Mesendoderm (in vitro differentiated cells): ENCODE measurements around the gene NCF1.
"Not testable (repeated sequence)": the region's sequence is repeated elsewhere in the genome, so short reads cannot be mapped to it uniquely, and the experiment has no call there.

Source experiments
- DNase-seq: peaks from one replicate; pipeline ENCODE4 v3.0.0; 2013
- H2AK5ac ChIP-seq: 2 replicates; pipeline ENCODE4 v1.6.1; 2013; ENCODE audit warnings: low read length, inconsistent platforms
- H2BK120ac ChIP-seq: 2 replicates; pipeline ENCODE4 v1.6.1; 2013; ENCODE audit warnings: low read depth, mild to moderate bottlenecking, low read length, moderate library complexity, mixed read lengths
- H2BK15ac ChIP-seq: replicated peaks from 2 replicates; pipeline ENCODE4 v1.6.1; 2013; ENCODE audit warnings: low read depth, mild to moderate bottlenecking, moderate library complexity
- H2BK5ac ChIP-seq: 2 replicates; pipeline ENCODE4 v1.6.1; 2013; ENCODE audit warnings: low read length, inconsistent platforms
- H3K18ac ChIP-seq: 2 replicates; pipeline ENCODE4 v1.6.1; 2013; ENCODE audit warnings: mild to moderate bottlenecking, low read length, mixed read lengths
- H3K23ac ChIP-seq: one replicate; pipeline ENCODE4 v1.6.1; 2013; ENCODE audit warnings: low read length
- H3K27ac ChIP-seq: 2 replicates; pipeline ENCODE4 v1.5.1; 2013; ENCODE audit warnings: low read depth, mild to moderate bottlenecking, inconsistent platforms, low read length, moderate library complexity
- H3K27me3 ChIP-seq: 2 replicates; pipeline ENCODE4 v1.6.1; 2013; ENCODE audit warnings: low read length, control low read depth, mild to moderate bottlenecking, inconsistent platforms; ENCODE audit not compliant: insufficient read depth, poor library complexity
- H3K36me3 ChIP-seq: 2 replicates; pipeline ENCODE4 v1.6.1; 2013; ENCODE audit warnings: low read length, inconsistent platforms; ENCODE audit not compliant: control insufficient read depth, insufficient read depth
- H3K4ac ChIP-seq: one replicate; pipeline ENCODE4 v1.6.1; 2013; ENCODE audit warnings: low read depth, mild to moderate bottlenecking, low read length, moderate library complexity
- H3K4me1 ChIP-seq: 2 replicates; pipeline ENCODE4 v1.6.1; 2013; ENCODE audit warnings: low read depth, low read length, inconsistent platforms; ENCODE audit not compliant: control insufficient read depth
- H3K4me2 ChIP-seq: 2 replicates; pipeline ENCODE4 v1.6.1; 2013; ENCODE audit warnings: low read length
- H3K4me3 ChIP-seq: 2 replicates; pipeline ENCODE4 v1.5.1; 2013; ENCODE audit warnings: mild to moderate bottlenecking, low read length
- H3K56ac ChIP-seq: one replicate; pipeline ENCODE4 v1.6.1; 2013; ENCODE audit warnings: low read length
- H3K79me1 ChIP-seq: 2 replicates; pipeline ENCODE4 v1.6.1; 2013; ENCODE audit warnings: low read length, inconsistent platforms
- H3K79me2 ChIP-seq: 2 replicates; pipeline ENCODE4 v1.6.1; 2013; ENCODE audit warnings: mild to moderate bottlenecking, low read length; ENCODE audit not compliant: control insufficient read depth, insufficient read depth
- H3K9ac ChIP-seq: 2 replicates; pipeline ENCODE4 v1.6.1; 2013; ENCODE audit warnings: low read length, inconsistent platforms
- H4K5ac ChIP-seq: one replicate; pipeline ENCODE4 v1.6.1; 2013; ENCODE audit warnings: low read length
- H4K8ac ChIP-seq: one replicate; pipeline ENCODE4 v1.6.1; 2013; ENCODE audit warnings: low read depth, mild to moderate bottlenecking, control low read depth, low read length, moderate library complexity
- WGBS: extraction: QIAGEN DNeasy Blood & Tissue Kit; methylation state at CpG from one replicate; pipeline ENCODE4 v1.1.7; 2013; ENCODE audit warnings: low lambda C conversion rate, missing lambda C conversion rate; ENCODE audit not compliant: insufficient coverage; ENCODE audit errors: extremely low coverage; 5-methylcytosine and 5-hydroxymethylcytosine counted together

The NCF1 gene

GRCh38 chr7:74758982-74759381, 14.8 kb upstream of the NCF1 start:
- H3K4me1 ChIP-seq, H3K27me3 ChIP-seq, H2AK5ac ChIP-seq, H3K4me3 ChIP-seq, H3K79me2 ChIP-seq, H2BK5ac ChIP-seq, H4K8ac ChIP-seq, H3K9ac ChIP-seq, H3K56ac ChIP-seq, H3K27ac ChIP-seq, H3K4me2 ChIP-seq, H4K5ac ChIP-seq, H3K23ac ChIP-seq, DNase-seq, H3K36me3 ChIP-seq, H2BK120ac ChIP-seq, H3K18ac ChIP-seq, H3K79me1 ChIP-seq, H3K4ac ChIP-seq, H2BK15ac ChIP-seq: not testable (repeated sequence)
- WGBS: no CpG with 5 or more reads among the region's 3 CpGs

- H3K4me2 ChIP-seq, H2BK5ac ChIP-seq, H2BK15ac ChIP-seq, H3K27me3 ChIP-seq, H4K5ac ChIP-seq, H4K8ac ChIP-seq, H3K18ac ChIP-seq, H3K56ac ChIP-seq, H3K27ac ChIP-seq, H3K23ac ChIP-seq, H2BK120ac ChIP-seq, H3K4me3 ChIP-seq, H3K79me1 ChIP-seq, DNase-seq, H3K9ac ChIP-seq, H3K4me1 ChIP-seq, H3K4ac ChIP-seq, H3K36me3 ChIP-seq, H2AK5ac ChIP-seq, H3K79me2 ChIP-seq: not testable (repeated sequence)
- WGBS: no CpG with 5 or more reads among the region's 17 CpGs
Observed at GRCh38 chr7:74765205-74765918, 8.4 kb upstream of the NCF1 start.

GRCh38 chr7:74766509-74766908, 7.3 kb upstream of the NCF1 start:
- DNase-seq, H3K4me2 ChIP-seq, H3K4ac ChIP-seq, H4K8ac ChIP-seq, H2BK15ac ChIP-seq, H3K79me2 ChIP-seq, H3K4me3 ChIP-seq, H3K27ac ChIP-seq, H3K56ac ChIP-seq, H3K9ac ChIP-seq, H3K36me3 ChIP-seq, H2BK120ac ChIP-seq, H3K27me3 ChIP-seq, H4K5ac ChIP-seq, H2AK5ac ChIP-seq, H2BK5ac ChIP-seq, H3K23ac ChIP-seq, H3K4me1 ChIP-seq, H3K18ac ChIP-seq, H3K79me1 ChIP-seq: not testable (repeated sequence)
- no CpG with 5 or more reads among the region's 7 CpGs for WGBS

- WGBS: no CpG with 5 or more reads among the region's 10 CpGs
- H3K79me2 ChIP-seq, H2BK15ac ChIP-seq, H3K4ac ChIP-seq, H3K4me3 ChIP-seq, H3K56ac ChIP-seq, DNase-seq, H4K8ac ChIP-seq, H2AK5ac ChIP-seq, H3K27ac ChIP-seq, H3K23ac ChIP-seq, H3K9ac ChIP-seq, H3K4me1 ChIP-seq, H3K79me1 ChIP-seq, H2BK5ac ChIP-seq, H3K4me2 ChIP-seq, H4K5ac ChIP-seq, H3K36me3 ChIP-seq, H3K18ac ChIP-seq, H3K27me3 ChIP-seq, H2BK120ac ChIP-seq: not testable (repeated sequence)
Observed at GRCh38 chr7:74766991-74767390, 6.8 kb upstream of the NCF1 start.

- H3K79me2 ChIP-seq, DNase-seq, H3K27ac ChIP-seq: not testable (repeated sequence)
Observed at GRCh38 chr7:74770062-74770461, 3.7 kb upstream of the NCF1 start.

GRCh38 chr7:74772093-74772492, 1.7 kb upstream of the NCF1 start:
- H4K8ac ChIP-seq, H4K5ac ChIP-seq, H3K9ac ChIP-seq, H3K56ac ChIP-seq, H3K27me3 ChIP-seq, H3K79me2 ChIP-seq, H3K36me3 ChIP-seq, H3K23ac ChIP-seq, H2AK5ac ChIP-seq, H3K4me3 ChIP-seq, H2BK120ac ChIP-seq, H3K4me1 ChIP-seq, H2BK15ac ChIP-seq, H3K18ac ChIP-seq, H3K79me1 ChIP-seq, H3K4ac ChIP-seq, H3K27ac ChIP-seq, H2BK5ac ChIP-seq, H3K4me2 ChIP-seq: not testable (repeated sequence)
- peak; percentile 8 for DNase-seq
- WGBS: no CpG with 5 or more reads among the region's 6 CpGs

More at GRCh38 chr7:74770062-74770461, 3.7 kb upstream of the NCF1 start:
- H2BK5ac ChIP-seq, H3K27me3 ChIP-seq, H3K23ac ChIP-seq, H2BK15ac ChIP-seq, H4K8ac ChIP-seq, H3K79me1 ChIP-seq, H4K5ac ChIP-seq, H3K4me2 ChIP-seq, H3K4me1 ChIP-seq, H3K36me3 ChIP-seq, H3K4me3 ChIP-seq, H3K18ac ChIP-seq, H2AK5ac ChIP-seq, H3K4ac ChIP-seq, H2BK120ac ChIP-seq, H3K9ac ChIP-seq, H3K56ac ChIP-seq: not testable (repeated sequence)
- WGBS: no CpG with 5 or more reads among the region's 7 CpGs
